IPS-18a (cell line): ENCODE measurements around the gene DUSP6.

Experiments
- H3K27ac ChIP-seq: one replicate; pipeline ENCODE4 v1.5.1; 2013; ENCODE audit warnings: low read length
- H3K27me3 ChIP-seq: one replicate; pipeline ENCODE4 v1.6.1; 2013; ENCODE audit warnings: mild to moderate bottlenecking, low read length; ENCODE audit not compliant: control insufficient read depth, insufficient read depth
- H3K36me3 ChIP-seq: one replicate; pipeline ENCODE4 v1.6.1; 2013; ENCODE audit warnings: low read depth, low read length; ENCODE audit not compliant: control insufficient read depth
- H3K4me1 ChIP-seq: one replicate; pipeline ENCODE4 v1.6.1; 2013; ENCODE audit warnings: low read depth, low read length; ENCODE audit not compliant: control insufficient read depth
- H3K4me3 ChIP-seq: one replicate; pipeline ENCODE4 v1.5.1; 2013; ENCODE audit warnings: low read length
- H3K9ac ChIP-seq: one replicate; pipeline ENCODE4 v1.6.1; 2013; ENCODE audit warnings: mild to moderate bottlenecking, low read length, moderate library complexity
- H3K9me3 ChIP-seq: one replicate; pipeline ENCODE4 v1.6.1; 2013; ENCODE audit warnings: low read depth, low read length; ENCODE audit not compliant: control insufficient read depth

DUSP6 gene

DNA sequence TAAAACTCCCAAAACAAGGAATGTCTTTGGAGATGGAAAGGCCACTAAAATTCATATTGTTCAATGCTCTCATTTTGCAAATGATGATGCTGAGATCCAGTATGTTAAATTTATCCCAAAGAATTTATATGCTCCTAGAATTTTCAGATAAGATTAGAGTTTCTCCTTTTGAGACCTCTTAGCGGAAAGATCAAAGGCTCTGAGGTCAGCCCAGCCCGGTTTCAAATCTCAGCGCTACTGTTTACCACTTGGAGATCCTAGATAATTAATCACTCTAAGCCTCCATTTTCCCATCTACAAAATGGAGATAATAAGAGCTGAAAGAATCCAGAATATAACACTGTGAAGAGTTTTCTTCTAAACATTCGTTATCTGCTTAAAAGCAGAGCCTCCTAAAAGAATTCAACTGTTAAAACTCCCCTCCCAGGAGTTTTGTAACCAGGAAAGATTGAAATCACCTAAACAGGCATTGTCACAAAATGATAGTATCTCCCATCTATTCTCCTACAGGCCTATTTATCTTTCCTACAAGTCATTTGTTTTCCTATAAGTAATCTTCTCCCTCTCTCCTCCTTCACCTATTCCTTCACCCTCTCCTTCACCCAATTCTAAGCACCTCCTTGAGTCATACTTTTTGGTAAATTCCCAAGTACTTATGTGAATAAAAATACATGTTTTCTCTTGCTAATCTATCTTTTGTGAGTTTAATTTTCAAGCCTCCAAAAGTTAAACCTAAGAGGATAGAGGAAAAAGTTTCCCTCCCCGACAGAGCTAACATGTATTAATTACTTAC is 16.7 kb downstream of the DUSP6 start:
- Histone ChIP-seq H3K4me1 (peaks cover 13% of the 10 kb centered on the region), H3K4me3 (no peak overlapping the region), H3K36me3 (no peaks in the 10 kb centered on the region), H3K9me3 (no peaks in the 10 kb centered on the region), H3K27me3 (no peaks in the 10 kb centered on the region), H3K9ac (no peak overlapping the region), H3K27ac (no peak overlapping the region)

DNA sequence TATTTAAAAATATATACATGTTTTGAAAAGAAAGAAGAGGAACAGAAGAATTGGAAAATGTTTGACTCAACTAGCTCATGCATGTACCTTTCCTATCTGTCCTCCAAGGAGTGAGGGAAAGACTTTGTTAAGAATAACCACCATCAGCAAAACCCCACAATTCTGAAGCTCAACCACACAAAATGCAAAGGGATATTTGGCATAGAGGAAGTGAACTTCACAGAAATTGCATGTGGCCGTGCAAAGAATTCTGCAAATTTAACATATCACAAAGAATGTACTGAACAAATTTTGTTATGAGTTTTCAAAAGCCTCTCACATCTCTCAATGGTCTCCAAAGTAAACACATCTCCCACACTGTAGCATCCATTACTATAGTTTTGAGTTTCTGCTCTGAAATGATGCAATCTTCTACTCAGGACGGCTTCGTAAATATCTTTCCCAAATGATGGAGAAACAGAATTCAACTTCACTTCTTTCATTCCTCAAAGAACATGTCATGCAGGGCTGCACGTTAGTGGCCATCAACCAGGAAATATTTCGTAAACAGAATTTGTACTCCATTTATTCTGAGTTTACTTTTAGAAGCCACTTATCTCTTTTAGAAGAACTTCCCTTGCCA is 17.6 kb downstream of the DUSP6 start:
- Histone ChIP-seq H3K4me3 (no peak overlapping the region), H3K9me3 (no peaks in the 10 kb centered on the region), H3K27me3 (no peaks in the 10 kb centered on the region), H3K27ac (no peak overlapping the region), H3K36me3 (no peaks in the 10 kb centered on the region), H3K9ac (no peak overlapping the region), H3K4me1 (peaks cover 13% of the 10 kb centered on the region)

DNA sequence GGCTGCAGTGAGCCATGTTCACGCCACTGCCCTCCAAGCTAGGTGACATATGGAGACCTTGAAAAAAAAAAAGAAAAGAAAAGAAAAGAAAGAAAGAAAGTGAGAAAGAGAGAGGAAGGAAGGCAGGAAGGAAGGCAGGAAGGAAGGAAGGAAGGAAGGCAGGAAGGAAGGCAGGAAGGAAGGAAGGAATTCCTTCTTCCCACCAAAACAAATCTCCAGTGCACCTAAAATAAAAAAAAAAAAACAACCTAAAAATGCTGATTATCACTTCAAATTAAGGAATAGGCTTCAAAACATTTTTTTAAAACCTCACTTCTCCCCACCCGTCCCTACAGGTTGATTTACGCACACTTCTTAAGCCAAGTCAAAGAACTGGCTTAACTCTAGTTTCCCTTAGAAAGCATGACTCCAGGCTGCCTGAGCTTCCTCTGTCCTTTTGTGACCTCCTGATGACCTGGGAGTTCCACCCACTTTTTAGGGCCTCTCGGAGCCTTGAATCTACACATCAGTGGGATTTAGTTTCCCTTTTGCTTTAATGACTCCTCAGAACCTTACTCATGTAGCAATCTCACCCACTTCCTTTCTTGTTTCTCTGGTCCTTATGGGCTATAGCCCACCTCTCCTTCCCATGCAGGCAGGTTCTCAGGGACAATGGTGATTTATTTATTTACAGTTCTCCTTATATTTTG is 18.6 kb downstream of the DUSP6 start:
- Histone ChIP-seq H3K27me3 (no peaks in the 10 kb centered on the region), H3K9ac (no peak overlapping the region), H3K36me3 (no peaks in the 10 kb centered on the region), H3K4me3 (no peak overlapping the region), H3K4me1 (peaks cover 13% of the 10 kb centered on the region), H3K27ac (no peak overlapping the region), H3K9me3 (no peaks in the 10 kb centered on the region)

DNA sequence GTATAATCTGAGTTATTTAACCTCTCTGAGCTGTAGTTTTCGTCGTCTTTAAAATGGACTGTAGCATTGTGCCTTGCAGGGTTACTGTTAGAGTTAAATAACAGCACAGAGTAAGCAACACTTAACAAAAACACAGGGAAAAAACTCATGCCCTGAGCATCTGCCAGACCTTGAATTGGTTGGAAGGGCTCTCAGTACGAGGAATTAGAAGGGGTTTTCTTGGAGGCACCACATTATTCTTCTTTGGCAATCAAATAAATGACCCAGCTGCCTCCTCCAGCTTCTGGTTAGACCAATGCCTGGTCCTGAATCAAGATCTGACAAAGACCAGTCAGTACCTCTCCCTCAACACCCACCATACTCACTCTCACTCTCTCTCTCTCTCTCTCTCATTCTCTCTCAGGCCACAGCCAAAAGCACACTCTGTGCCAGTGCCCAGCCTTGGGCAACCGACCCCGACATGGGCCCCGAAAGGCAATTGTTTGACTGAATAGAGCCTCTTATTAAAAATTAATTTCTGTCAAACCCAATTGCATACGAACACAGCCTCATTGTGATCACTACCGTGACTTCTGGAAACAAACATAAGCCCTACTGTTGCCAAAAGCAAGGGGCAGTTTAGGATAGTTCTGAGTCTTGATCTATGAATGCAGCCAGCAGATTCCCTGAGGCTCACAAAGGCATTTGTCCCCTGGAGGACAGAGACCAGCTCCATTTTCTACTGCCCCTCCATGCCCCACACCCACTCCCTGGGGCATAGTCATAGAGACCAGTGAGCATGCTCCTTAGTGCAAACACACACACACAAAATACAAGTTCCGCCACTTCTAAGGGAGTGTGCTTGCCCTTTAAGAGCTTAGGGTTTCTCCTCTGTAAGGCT is 23.9 kb downstream of the DUSP6 start:
- Histone ChIP-seq H3K9ac (no peak overlapping the region), H3K27me3 (no peaks in the 10 kb centered on the region), H3K4me3 (no peak overlapping the region), H3K9me3 (no peaks in the 10 kb centered on the region), H3K36me3 (no peaks in the 10 kb centered on the region), H3K27ac (no peak overlapping the region), H3K4me1 (peaks cover 16% of the 10 kb centered on the region)

DNA sequence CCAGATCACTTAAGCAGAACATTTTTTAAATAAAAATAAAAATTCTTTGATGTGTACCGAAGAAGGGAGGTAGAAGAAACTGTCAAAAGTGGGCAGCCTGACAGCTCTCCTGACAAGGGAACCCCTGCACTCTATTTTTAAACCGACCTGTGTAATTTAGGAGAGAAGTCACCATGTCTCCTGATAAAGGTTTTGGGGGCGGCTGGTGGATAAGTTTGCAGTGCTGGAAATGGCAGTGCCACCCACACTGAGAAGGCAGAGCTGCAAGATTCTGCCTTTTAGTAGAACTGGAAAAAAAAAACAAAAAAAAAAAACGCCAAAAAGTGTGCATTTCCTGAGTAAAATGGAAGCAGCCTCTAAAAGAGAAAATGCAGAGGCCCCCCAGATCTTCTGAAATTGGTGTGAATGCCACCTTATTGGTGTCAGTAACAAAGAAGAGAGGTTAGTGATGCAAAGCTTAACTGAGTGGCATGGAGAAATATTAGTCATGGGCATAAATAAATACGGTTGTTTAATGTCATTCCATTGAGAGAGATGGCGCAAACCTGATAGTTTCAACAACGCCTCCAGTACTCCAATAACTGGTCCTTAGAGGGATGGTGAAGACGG is 24.7 kb downstream of the DUSP6 start:
- H3K36me3 ChIP-seq: no peaks in the 10 kb centered on the region
- H3K9ac ChIP-seq: no peak overlapping the region
- H3K27me3 ChIP-seq: no peaks in the 10 kb centered on the region
- no peaks in the 10 kb centered on the region for H3K9me3 ChIP-seq
- no peak overlapping the region for H3K4me3 ChIP-seq
- H3K27ac ChIP-seq: no peak overlapping the region
- H3K4me1 ChIP-seq: peaks cover 16% of the 10 kb centered on the region

- Histone ChIP-seq H3K27me3 (no peaks in the 10 kb centered on the region), H3K27ac (no peak overlapping the region), H3K36me3 (no peaks in the 10 kb centered on the region), H3K4me1 (peaks cover 16% of the 10 kb centered on the region), H3K9ac (no peak overlapping the region), H3K4me3 (no peak overlapping the region), H3K9me3 (no peaks in the 10 kb centered on the region)
Observed at GRCh38 chr12:89326239-89327040, 25.9 kb downstream of the DUSP6 start.

GRCh38 chr12:89325495-89325894 is 26.8 kb downstream of the DUSP6 start:
- no peaks in the 10 kb centered on the region for H3K36me3 ChIP-seq
- no peaks in the 10 kb centered on the region for H3K9me3 ChIP-seq
- H3K9ac ChIP-seq: no peak overlapping the region
- peaks cover 16% of the 10 kb centered on the region for H3K4me1 ChIP-seq
- H3K4me3 ChIP-seq: no peak overlapping the region
- no peak overlapping the region for H3K27ac ChIP-seq
- no peaks in the 10 kb centered on the region for H3K27me3 ChIP-seq

DNA sequence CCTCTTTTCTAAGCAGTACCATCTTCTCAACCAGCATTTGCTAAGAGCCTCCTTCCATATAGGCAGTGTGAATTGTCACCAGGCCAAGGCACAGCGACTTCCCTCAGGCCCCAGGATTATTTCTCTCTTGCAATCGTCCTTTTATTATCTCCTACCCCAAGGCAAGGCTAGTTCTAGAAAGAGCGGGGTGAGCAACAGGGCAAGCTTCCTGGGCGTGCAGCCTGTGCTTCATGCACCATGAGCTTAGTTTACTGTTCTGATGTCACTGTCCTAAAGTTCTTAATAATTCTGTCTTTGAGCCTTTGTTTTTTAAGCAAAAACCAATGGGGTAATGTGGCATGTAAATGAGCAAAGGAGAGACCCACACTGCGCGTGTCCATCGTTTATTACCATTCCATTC is 27.9 kb downstream of the DUSP6 start:
- Histone ChIP-seq H3K36me3 (no peaks in the 10 kb centered on the region), H3K9ac (no peak overlapping the region), H3K27me3 (no peaks in the 10 kb centered on the region), H3K4me1 (peaks cover 16% of the 10 kb centered on the region), H3K9me3 (no peaks in the 10 kb centered on the region), H3K27ac (no peak overlapping the region), H3K4me3 (no peak overlapping the region)

- Histone ChIP-seq H3K9ac (no peak overlapping the region), H3K4me3 (no peak overlapping the region), H3K27me3 (no peaks in the 10 kb centered on the region), H3K9me3 (no peaks in the 10 kb centered on the region), H3K36me3 (no peaks in the 10 kb centered on the region), H3K27ac (no peak overlapping the region), H3K4me1 (peaks cover 16% of the 10 kb centered on the region)
Observed at GRCh38 chr12:89323568-89324218, 28.6 kb downstream of the DUSP6 start.

GRCh38 chr12:89320735-89321134 is 31.6 kb downstream of the DUSP6 start:
- Histone ChIP-seq H3K4me3 (no peak overlapping the region), H3K4me1 (peaks cover 11% of the 10 kb centered on the region), H3K27me3 (no peaks in the 10 kb centered on the region), H3K9ac (no peak overlapping the region), H3K9me3 (no peaks in the 10 kb centered on the region), H3K36me3 (no peaks in the 10 kb centered on the region), H3K27ac (no peak overlapping the region)
